Trophoblast cell (in vitro differentiated cells and primary cell): ENCODE results near the gene CCDC9.
A peak's percentile ranks its signal among the peaks of the same experiment; 100 is the strongest.
"Not testable (repeated sequence)": the region's sequence is repeated elsewhere in the genome, so short reads cannot be mapped to it uniquely, and the experiment has no call there.

Experiments
- DNase-seq, 2 donors: peaks; one replicate each; pipeline ENCODE4 v3.0.0-alpha.2; 2016
- H2AFZ ChIP-seq: 2 replicates; pipeline ENCODE4 v1.6.1; 2013; ENCODE audit warnings: low read length, moderate library complexity, mild to moderate bottlenecking; ENCODE audit not compliant: insufficient read depth, poor library complexity
- H2AK5ac ChIP-seq: 2 replicates; pipeline ENCODE4 v1.6.1; 2013; ENCODE audit warnings: mild to moderate bottlenecking, low read length
- H2BK120ac ChIP-seq: 2 replicates; pipeline ENCODE4 v1.6.1; 2013; ENCODE audit warnings: low read length, mild to moderate bottlenecking, moderate library complexity; ENCODE audit not compliant: insufficient read depth, poor library complexity
- H2BK12ac ChIP-seq: 2 replicates; pipeline ENCODE4 v1.6.1; 2013; ENCODE audit warnings: mild to moderate bottlenecking, low read length, moderate library complexity
- H2BK5ac ChIP-seq: 2 replicates; pipeline ENCODE4 v1.6.1; 2013; ENCODE audit warnings: low read length, low read depth, moderate library complexity, mild to moderate bottlenecking; ENCODE audit not compliant: poor library complexity
- H3K14ac ChIP-seq: 2 replicates; pipeline ENCODE4 v1.6.1; 2013; ENCODE audit warnings: mild to moderate bottlenecking, low read length
- H3K18ac ChIP-seq: 2 replicates; pipeline ENCODE4 v1.6.1; 2013; ENCODE audit warnings: mild to moderate bottlenecking, low read length
- H3K23ac ChIP-seq: 2 replicates; pipeline ENCODE4 v1.6.1; 2013; ENCODE audit warnings: low read length
- H3K27ac ChIP-seq: 2 replicates; pipeline ENCODE4 v1.5.1; 2013; ENCODE audit warnings: low read depth, mild to moderate bottlenecking, inconsistent platforms, low read length, moderate library complexity
- H3K27me3 ChIP-seq: 2 replicates; pipeline ENCODE4 v1.6.1; 2013; ENCODE audit warnings: inconsistent platforms, mild to moderate bottlenecking, low read length, moderate library complexity; ENCODE audit not compliant: insufficient read depth
- H3K36me3 ChIP-seq, 2 experiments: 1 replicate in 1 of 2; 2 replicates in 1 of 2; pipeline ENCODE4 v1.6.1; 2013; ENCODE audit warnings: low read length in 2 of 2, mild to moderate bottlenecking in 2 of 2, moderate library complexity in 1 of 2; ENCODE audit not compliant: insufficient read depth in 2 of 2, control insufficient read depth in 1 of 2
- H3K4ac ChIP-seq: 2 replicates; pipeline ENCODE4 v1.6.1; 2013; ENCODE audit warnings: low read depth, mild to moderate bottlenecking, low read length, moderate library complexity
- H3K4me1 ChIP-seq, 2 experiments: 1 replicate in 1 of 2; 2 replicates in 1 of 2; pipeline ENCODE4 v1.6.1; 2013; ENCODE audit warnings: low read length in 2 of 2, mild to moderate bottlenecking in 2 of 2, moderate library complexity in 1 of 2; ENCODE audit not compliant: insufficient read depth in 2 of 2, control insufficient read depth in 1 of 2
- H3K4me2 ChIP-seq: 2 replicates; pipeline ENCODE4 v1.6.1; 2013; ENCODE audit warnings: inconsistent platforms, mild to moderate bottlenecking, low read length, moderate library complexity
- H3K4me3 ChIP-seq: 2 replicates; pipeline ENCODE4 v1.5.1; 2013; ENCODE audit warnings: mild to moderate bottlenecking, low read depth, low read length, inconsistent platforms
- H3K79me1 ChIP-seq: one replicate; pipeline ENCODE4 v1.6.1; 2013; ENCODE audit warnings: low read length
- H3K79me2 ChIP-seq: 2 replicates; pipeline ENCODE4 v1.6.1; 2013; ENCODE audit warnings: low read length, mild to moderate bottlenecking; ENCODE audit not compliant: control insufficient read depth, insufficient read depth, poor library complexity
- H3K9ac ChIP-seq: 2 replicates; pipeline ENCODE4 v1.6.1; 2013; ENCODE audit warnings: mild to moderate bottlenecking, low read length
- H3K9me3 ChIP-seq: 2 replicates; pipeline ENCODE4 v1.6.1; 2013; ENCODE audit warnings: low read depth, mild to moderate bottlenecking, control low read depth, inconsistent platforms, low read length; ENCODE audit not compliant: insufficient read depth
- H4K12ac ChIP-seq: 2 replicates; pipeline ENCODE4 v1.6.1; 2013; ENCODE audit warnings: low read depth, mild to moderate bottlenecking, low read length, moderate library complexity
- H4K8ac ChIP-seq: 2 replicates; pipeline ENCODE4 v1.6.1; 2013; ENCODE audit warnings: low read depth, mild to moderate bottlenecking, low read length, moderate library complexity
- H4K91ac ChIP-seq: one replicate; pipeline ENCODE4 v1.6.1; 2013; ENCODE audit warnings: low read depth, mild to moderate bottlenecking, low read length, moderate library complexity
- WGBS: extraction: QIAGEN DNeasy Blood & Tissue Kit; methylation state at CpG from one replicate; pipeline ENCODE4 v1.1.7; 2013; ENCODE audit warnings: missing lambda C conversion rate; ENCODE audit not compliant: insufficient read length, insufficient coverage; ENCODE audit errors: extremely low coverage; 5-methylcytosine and 5-hydroxymethylcytosine counted together

Gene CCDC9

DNA sequence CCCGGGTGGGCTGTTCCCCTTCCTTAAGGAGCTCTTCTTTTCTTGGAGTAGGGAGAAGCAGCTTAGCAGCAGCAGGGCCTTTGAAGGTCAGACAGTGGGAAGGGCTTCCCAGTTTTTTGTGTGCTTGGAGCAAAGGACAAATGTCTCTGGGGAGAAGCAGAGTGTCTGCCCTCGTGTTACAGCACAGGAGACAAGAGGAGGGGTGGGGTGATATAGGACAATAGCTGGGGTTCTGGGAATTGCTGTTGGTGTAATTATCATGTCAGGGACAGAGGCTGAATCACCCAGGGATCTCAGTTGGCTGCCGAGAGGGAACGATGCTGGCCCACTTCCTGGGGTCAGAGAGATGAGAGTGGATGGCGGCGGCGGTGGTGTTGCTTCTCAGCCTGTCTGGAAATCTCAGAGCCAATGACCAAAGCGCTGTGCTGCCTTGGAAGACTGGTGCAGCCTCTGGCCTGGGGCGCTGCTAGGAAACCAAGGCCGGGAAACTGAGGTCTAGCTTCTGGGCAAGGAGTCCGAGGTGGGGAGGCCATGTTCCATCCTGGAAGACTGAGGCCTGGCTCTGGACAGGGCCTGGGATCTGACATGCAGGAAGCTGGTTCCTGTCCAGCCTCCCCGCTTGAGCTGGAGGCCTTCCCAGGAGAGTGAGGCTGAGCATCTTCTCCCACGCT is 19.6 kb downstream of the CCDC9 start:
- peaks cover 19% of the 10 kb centered on the region for H3K79me1 ChIP-seq
- H3K23ac ChIP-seq = no peak overlapping the region
- no peak overlapping the region for H4K8ac ChIP-seq
- H3K79me2 ChIP-seq = peaks cover 11% of the 10 kb centered on the region
- no peak overlapping the region for H2BK12ac ChIP-seq
- no peak overlapping the region for H2BK5ac ChIP-seq
- peaks cover 6% of the 10 kb centered on the region for H3K9me3 ChIP-seq
- H3K27ac ChIP-seq = no peak overlapping the region
- no peak overlapping the region for H2AFZ ChIP-seq
- no peak overlapping the region for H2AK5ac ChIP-seq
- DNase-seq = no peak
- H3K4me3 ChIP-seq = no peak overlapping the region
- peaks cover 16 to 25% of the 10 kb centered on the region in 2 experiments for H3K4me1 ChIP-seq
- no peak overlapping the region for H3K14ac ChIP-seq
- no peak overlapping the region for H2BK120ac ChIP-seq
- H4K12ac ChIP-seq = no peak overlapping the region
- no peak overlapping the region for H4K91ac ChIP-seq
- WGBS = no CpG with 5 or more reads among the region's 13 CpGs
- H3K4ac ChIP-seq = no peak overlapping the region
- no peak overlapping the region for H3K18ac ChIP-seq
- peaks cover 10 to 16% of the 10 kb centered on the region in 2 experiments for H3K36me3 ChIP-seq
- H3K27me3 ChIP-seq = no peaks in the 10 kb centered on the region
- no peak overlapping the region for H3K4me2 ChIP-seq
- H3K9ac ChIP-seq = no peak overlapping the region

DNA sequence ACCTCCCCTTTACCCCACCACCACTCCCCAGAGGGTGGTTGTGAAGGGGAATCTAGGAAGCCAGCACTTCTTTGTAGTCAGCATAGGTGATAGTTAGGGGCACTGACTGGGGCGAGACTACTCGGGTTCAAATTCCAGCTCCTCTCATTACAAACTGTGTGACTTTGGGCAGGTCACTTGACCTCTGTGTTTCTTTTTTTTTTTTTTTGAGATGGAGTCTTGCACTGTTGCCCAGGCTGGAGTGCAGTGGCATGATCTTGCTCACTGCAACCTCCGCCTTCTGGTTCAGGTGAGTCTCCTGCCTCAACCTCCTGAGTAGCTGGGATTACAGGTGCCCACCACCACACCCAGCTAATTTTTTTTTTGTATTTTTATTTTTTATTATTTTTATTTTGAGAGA is 20.2 kb downstream of the CCDC9 start:
- H2AK5ac ChIP-seq = not testable (repeated sequence)
- no CpG with 5 or more reads among the region's 3 CpGs for WGBS

DNA sequence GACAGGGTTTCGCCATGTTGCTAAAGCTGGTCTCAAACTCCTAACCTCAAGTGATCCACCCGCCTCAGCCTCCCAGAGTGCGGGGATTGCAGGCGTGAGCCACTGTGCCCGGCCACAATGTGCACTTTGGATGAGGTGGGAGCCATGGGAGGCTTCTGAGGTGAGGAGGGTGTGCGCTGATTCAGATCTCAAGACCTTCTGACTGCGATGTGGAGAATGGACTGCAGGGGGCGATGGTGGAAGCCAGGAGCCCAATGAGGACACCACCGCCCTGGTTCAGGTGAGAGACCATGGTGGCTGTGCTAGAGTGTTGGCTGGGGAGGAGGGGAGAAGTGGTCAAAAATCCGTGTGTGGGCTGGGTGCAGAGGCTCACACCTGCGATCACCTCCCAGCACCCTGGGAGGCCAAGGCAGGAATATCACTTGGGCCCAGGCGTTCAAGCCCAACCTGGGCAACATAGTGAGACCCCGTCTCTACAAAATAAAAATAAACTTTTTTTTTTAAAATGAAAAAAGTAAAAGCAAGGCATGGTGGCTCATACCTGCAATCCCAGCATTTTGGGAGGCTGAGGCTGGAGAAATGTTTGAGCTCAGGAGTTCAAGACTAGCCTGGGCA is 24.0 kb downstream of the CCDC9 start:
- H3K4me1 ChIP-seq = peaks cover 8 to 9% of the 10 kb centered on the region in 2 experiments
- H3K23ac ChIP-seq = no peak overlapping the region
- H3K79me1 ChIP-seq = no peaks in the 10 kb centered on the region
- peaks cover 2 to 4% of the 10 kb centered on the region in 2 experiments for H3K36me3 ChIP-seq
- H3K4me3 ChIP-seq = no peak overlapping the region
- H2AFZ ChIP-seq = no peak overlapping the region
- no CpG with 5 or more reads among the region's 13 CpGs for WGBS
- no peak overlapping the region for H3K4me2 ChIP-seq
- H3K9me3 ChIP-seq = peaks cover 4% of the 10 kb centered on the region
- no peak overlapping the region for H2BK120ac ChIP-seq
- no peak overlapping the region for H2BK12ac ChIP-seq
- H4K91ac ChIP-seq = no peak overlapping the region
- no peaks in the 10 kb centered on the region for H3K27me3 ChIP-seq
- no peak overlapping the region for H2AK5ac ChIP-seq
- H3K27ac ChIP-seq = no peak overlapping the region
- no peak overlapping the region for H3K18ac ChIP-seq
- H2BK5ac ChIP-seq = no peak overlapping the region
- no peak overlapping the region for H4K8ac ChIP-seq
- H3K14ac ChIP-seq = no peak overlapping the region
- no peak overlapping the region for H3K9ac ChIP-seq
- no peak overlapping the region for H4K12ac ChIP-seq
- peaks cover 2% of the 10 kb centered on the region for H3K79me2 ChIP-seq
- no peak overlapping the region for H3K4ac ChIP-seq
- DNase-seq = peak; percentile 46 to 76

More for the DNA sequence above, 20.2 kb downstream of the CCDC9 start:
- DNase-seq, H2BK120ac ChIP-seq, H3K23ac ChIP-seq, H4K12ac ChIP-seq, H2BK5ac ChIP-seq, H4K91ac ChIP-seq, H3K27me3 ChIP-seq, H3K4me3 ChIP-seq, H3K14ac ChIP-seq, H3K9ac ChIP-seq, H3K27ac ChIP-seq, H3K18ac ChIP-seq, H2AFZ ChIP-seq, H3K4ac ChIP-seq, H3K9me3 ChIP-seq, H3K4me2 ChIP-seq, H4K8ac ChIP-seq, H2BK12ac ChIP-seq: not testable (repeated sequence)
- H3K79me2 ChIP-seq = peaks cover 11% of the 10 kb centered on the region
- H3K79me1 ChIP-seq = peaks cover 19% of the 10 kb centered on the region
- peaks cover 4 to 10% of the 10 kb centered on the region in 2 experiments for H3K36me3 ChIP-seq
- H3K4me1 ChIP-seq = peaks cover 16 to 25% of the 10 kb centered on the region in 2 experiments

- peak; percentile 33 to 69 for DNase-seq
- no peak overlapping the region for H3K9ac ChIP-seq
- H2BK5ac ChIP-seq = no peak overlapping the region
- H3K23ac ChIP-seq = no peak overlapping the region
- H3K27ac ChIP-seq = no peak overlapping the region
- H4K8ac ChIP-seq = no peak overlapping the region
- H3K14ac ChIP-seq = no peak overlapping the region
- no peak overlapping the region for H2AK5ac ChIP-seq
- H3K79me1 ChIP-seq = no peaks in the 10 kb centered on the region
- H2AFZ ChIP-seq = no peak overlapping the region
- H3K4me1 ChIP-seq = no peaks in the 10 kb centered on the region
- no peaks in the 10 kb centered on the region for H3K36me3 ChIP-seq
- peaks cover 2% of the 10 kb centered on the region for H3K79me2 ChIP-seq
- no peak overlapping the region for H4K12ac ChIP-seq
- H4K91ac ChIP-seq = no peak overlapping the region
- H3K27me3 ChIP-seq = no peaks in the 10 kb centered on the region
- no peak overlapping the region for H2BK120ac ChIP-seq
- no peak overlapping the region for H3K4me2 ChIP-seq
- H3K4ac ChIP-seq = no peak overlapping the region
- H3K18ac ChIP-seq = no peak overlapping the region
- H3K4me3 ChIP-seq = no peak overlapping the region
- H2BK12ac ChIP-seq = no peak overlapping the region
- peaks cover 2% of the 10 kb centered on the region for H3K9me3 ChIP-seq
- no CpG with 5 or more reads among the region's 10 CpGs for WGBS
Observed at GRCh38 chr19:47283405-47284059, 27.2 kb downstream of the CCDC9 start.
